Measurements from ENCODE around the gene MTUS2.
"Not testable (repeated sequence)": the region's sequence is repeated elsewhere in the genome, so short reads cannot be mapped to it uniquely, and the experiment has no call there.

MTUS2 gene

DNA sequence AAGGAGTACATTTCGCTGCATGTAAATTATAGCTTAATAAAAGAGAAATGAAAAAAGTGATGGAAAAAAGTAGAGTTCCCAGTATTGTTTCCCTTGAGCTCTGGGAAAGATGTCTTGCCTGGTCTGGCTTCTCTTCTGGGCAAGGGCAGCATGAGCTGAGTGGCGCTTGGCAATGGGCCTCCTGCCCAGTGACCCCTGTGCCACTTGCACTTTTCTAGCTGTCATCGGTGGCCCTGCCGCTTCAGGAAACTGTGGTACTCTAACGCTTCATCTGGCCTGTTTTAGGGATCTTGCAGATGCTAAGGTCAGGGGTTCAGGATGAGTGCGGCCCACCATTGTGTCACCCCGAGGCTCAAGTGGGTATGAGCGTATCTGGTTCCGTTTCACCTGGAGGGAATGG lies 161.4 kb downstream of the MTUS2 start:
- no peak for TF ChIP-seq L3MBTL2 (conservative IDR thresholded peaks at IDR 0.05)
- TF ChIP-seq NFRKB (IDR thresholded peaks at IDR 0.05): no peak
- TF ChIP-seq BHLHE40 (IDR thresholded peaks at IDR 0.05; ENCODE audit: borderline replicate concordance): no peak
- no peak for TF ChIP-seq FOXK2 (IDR thresholded peaks at IDR 0.05)
- TF ChIP-seq ARNT (IDR thresholded peaks at IDR 0.05): no peak
- TF ChIP-seq SUZ12 (IDR thresholded peaks at IDR 0.05): no peak
- TF ChIP-seq TARDBP (IDR thresholded peaks at IDR 0.05): no peak
- no peak for TF ChIP-seq CTBP1 (IDR thresholded peaks at IDR 0.05; ENCODE audit: borderline replicate concordance)
- no peak for TF ChIP-seq FOXA1 (IDR thresholded peaks at IDR 0.05)
- no peak for TF ChIP-seq HDGF (IDR thresholded peaks at IDR 0.05; ENCODE audit: borderline replicate concordance)
- ChIA-PET POLR2A (no interaction called here), CTCF (no interaction called here)
- DNase-seq (ENCODE audit: extremely low spot score): no peak

DNA sequence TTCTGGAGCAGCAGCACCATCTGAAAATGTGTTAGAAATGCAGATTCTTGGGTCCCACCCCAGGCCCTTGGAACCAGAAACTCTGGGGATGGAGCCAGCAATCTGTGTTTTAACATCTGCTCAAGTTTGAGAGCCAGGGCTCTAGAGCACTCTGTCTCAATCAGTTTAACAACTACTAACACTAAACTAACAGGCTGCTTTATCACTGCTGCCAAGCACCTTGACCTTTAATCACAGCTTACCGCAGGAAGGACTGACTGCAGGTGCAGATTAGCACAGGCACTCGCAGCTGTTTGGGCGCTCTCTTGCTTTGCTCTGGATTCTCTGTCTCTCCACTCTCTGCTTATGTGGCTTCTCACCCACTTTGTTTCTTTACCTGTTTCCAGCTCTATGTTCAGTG lies 163.5 kb downstream of the MTUS2 start:
- TF ChIP-seq ARNT (IDR thresholded peaks at IDR 0.05) (no peak), L3MBTL2 (conservative IDR thresholded peaks at IDR 0.05) (no peak), LEF1 (IDR thresholded peaks at IDR 0.05; ENCODE audit: borderline replicate concordance) (no peak), FOXA1 (IDR thresholded peaks at IDR 0.05) (no peak), SUZ12 (IDR thresholded peaks at IDR 0.05) (no peak), ZNF384 (IDR thresholded peaks at IDR 0.05) (no peak)
- CTCF ChIA-PET: no interaction called here
- no peak for DNase-seq (ENCODE audit: extremely low spot score)
- POLR2A ChIA-PET: no interaction called here

DNA sequence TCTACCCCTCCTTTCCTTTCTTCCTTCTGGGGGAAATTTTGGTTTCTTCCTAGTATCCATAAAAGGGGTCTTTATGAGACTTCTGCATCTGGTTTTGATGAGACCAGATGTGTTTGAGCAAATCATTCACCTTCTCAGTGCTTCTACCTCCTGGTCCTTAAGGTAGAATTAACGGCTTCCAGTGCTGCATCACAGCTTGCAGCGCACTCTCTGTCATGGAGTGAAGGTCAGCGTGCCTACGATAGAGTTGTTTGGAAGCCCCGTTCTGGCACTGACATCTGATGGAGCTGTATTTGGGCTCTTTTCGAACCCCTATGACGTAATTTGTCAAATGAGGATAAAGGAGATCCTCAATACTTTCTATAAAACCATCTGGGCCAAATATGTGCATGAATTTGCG lies 164.2 kb downstream of the MTUS2 start:
- ChIA-PET CTCF (no interaction called here), POLR2A (no interaction called here)
- TF ChIP-seq, protein P1, sequence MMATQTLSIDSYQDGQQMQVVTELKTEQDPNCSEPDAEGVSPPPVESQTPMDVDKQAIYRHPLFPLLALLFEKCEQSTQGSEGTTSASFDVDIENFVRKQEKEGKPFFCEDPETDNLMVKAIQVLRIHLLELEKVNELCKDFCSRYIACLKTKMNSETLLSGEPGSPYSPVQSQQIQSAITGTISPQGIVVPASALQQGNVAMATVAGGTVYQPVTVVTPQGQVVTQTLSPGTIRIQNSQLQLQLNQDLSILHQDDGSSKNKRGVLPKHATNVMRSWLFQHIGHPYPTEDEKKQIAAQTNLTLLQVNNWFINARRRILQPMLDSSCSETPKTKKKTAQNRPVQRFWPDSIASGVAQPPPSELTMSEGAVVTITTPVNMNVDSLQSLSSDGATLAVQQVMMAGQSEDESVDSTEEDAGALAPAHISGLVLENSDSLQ (IDR thresholded peaks at IDR 0.05): no peak
- TF ChIP-seq ZNF384 (IDR thresholded peaks at IDR 0.05) (no peak), NFRKB (IDR thresholded peaks at IDR 0.05) (no peak), ELF4 (IDR thresholded peaks at IDR 0.05) (no peak), SUZ12 (IDR thresholded peaks at IDR 0.05) (no peak), FOXM1 (IDR thresholded peaks at IDR 0.05; ENCODE audit: borderline replicate concordance) (no peak), FOXA1 (IDR thresholded peaks at IDR 0.05) (no peak), L3MBTL2 (conservative IDR thresholded peaks at IDR 0.05) (no peak), SP1 (IDR thresholded peaks at IDR 0.05) (no peak), HDGF (IDR thresholded peaks at IDR 0.05; ENCODE audit: borderline replicate concordance) (no peak), CTBP1 (IDR thresholded peaks at IDR 0.05; ENCODE audit: borderline replicate concordance) (no peak), FOXK2 (IDR thresholded peaks at IDR 0.05) (no peak), TARDBP (IDR thresholded peaks at IDR 0.05) (no peak), LEF1 (IDR thresholded peaks at IDR 0.05; ENCODE audit: borderline replicate concordance) (no peak), BHLHE40 (IDR thresholded peaks at IDR 0.05; ENCODE audit: borderline replicate concordance) (no peak)
- DNase-seq (ENCODE audit: extremely low spot score): no peak

DNA sequence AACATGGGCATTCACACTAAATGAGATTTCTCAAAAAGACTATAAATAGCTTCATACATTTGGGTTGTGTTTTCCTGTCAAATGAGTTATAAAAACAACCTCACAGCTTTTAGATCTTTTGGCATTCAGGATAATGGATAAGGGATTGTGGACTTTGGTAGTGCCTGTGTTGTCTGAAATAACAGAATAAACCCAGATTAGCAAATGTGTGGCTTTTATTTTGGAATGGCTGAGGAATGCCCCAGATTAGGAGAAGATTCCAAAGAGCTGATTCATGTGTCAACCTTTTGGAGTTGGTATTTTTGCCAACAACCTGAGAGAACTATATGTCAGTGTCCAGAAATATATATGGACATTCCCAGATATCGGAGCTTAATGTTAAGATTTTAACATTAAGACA lies 164.7 kb downstream of the MTUS2 start:
- ChIA-PET POLR2A (no interaction called here), CTCF (no interaction called here)

DNA sequence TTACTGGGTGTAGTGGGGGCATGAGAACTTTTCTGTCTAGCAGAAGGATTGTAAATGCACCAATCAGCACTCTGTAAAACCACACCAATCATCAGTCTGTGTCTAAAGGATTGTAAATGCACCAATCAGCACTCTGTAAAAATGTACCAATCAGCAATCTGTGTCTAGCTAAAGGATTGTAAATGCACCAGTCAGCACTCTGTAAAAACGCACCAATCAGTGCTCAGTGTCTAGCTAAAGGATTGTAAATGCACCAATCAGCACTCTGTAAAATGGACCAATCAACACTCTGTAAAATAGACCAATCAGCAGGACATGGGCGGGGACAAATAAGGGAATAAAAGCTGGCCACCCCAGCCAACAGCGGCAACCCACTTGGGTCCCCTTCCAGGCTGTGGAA lies 170.2 kb downstream of the MTUS2 start:
- POLR2A ChIA-PET; DNase-seq (ENCODE audit: extremely low spot score); CTCF ChIA-PET: not testable (repeated sequence)

More for the DNA sequence above, 164.7 kb downstream of the MTUS2 start:
- no peak for DNase-seq (ENCODE audit: extremely low spot score)
- no peak for TF ChIP-seq FOXM1 (IDR thresholded peaks at IDR 0.05; ENCODE audit: borderline replicate concordance)
- TF ChIP-seq NFRKB (IDR thresholded peaks at IDR 0.05): no peak
- no peak for TF ChIP-seq LEF1 (IDR thresholded peaks at IDR 0.05; ENCODE audit: borderline replicate concordance)
- TF ChIP-seq SUZ12 (IDR thresholded peaks at IDR 0.05): no peak
- TF ChIP-seq L3MBTL2 (conservative IDR thresholded peaks at IDR 0.05): no peak
- no peak for TF ChIP-seq FOXA1 (IDR thresholded peaks at IDR 0.05)
- TF ChIP-seq, protein P1 (IDR thresholded peaks at IDR 0.05): no peak

DNA sequence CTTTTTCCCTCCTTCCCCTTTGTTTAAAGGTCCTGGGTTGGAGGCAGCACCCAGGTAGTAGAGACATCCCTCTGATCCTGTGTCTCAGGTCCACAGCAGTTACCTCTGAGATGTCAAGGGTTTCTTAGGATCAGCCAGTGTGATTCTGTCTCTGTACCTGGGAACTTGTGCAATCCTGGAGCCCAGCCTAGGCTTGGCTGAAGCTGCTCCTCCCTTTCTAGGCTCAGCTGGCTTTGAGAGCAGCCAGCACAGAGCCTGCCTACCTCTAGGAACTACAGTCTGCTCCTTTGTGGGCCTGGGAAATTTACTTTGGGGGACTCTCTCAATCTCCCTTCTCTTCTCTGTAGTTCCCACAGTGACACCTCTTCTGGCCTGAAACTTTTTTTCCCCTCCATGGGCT lies 171.6 kb downstream of the MTUS2 start:
- CTCF ChIA-PET: interaction anchor here (0.7 kb wide), 1 partner anchor 13 kb away, joined by 7 read pairs; no protein-coding TSS in a partner anchor

DNA sequence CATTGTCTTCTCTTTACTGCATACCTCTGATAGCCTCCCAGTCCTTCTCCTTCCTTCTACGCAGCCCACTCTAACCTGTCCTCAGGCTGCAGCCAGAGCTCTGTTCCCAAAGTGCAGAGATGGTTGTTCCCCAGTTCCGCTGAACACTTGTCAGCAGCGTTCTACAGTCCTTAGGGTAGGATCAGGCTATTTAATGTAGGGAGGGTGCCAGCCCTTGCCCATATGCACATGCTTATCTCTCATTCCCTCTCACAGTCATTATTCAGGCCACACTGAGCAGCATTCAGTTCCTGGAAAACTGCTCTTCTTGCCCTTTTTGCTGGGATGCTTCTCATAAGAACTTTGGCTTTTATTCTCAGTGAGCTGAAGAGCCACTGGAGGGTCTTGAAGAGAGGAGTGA lies 180.7 kb downstream of the MTUS2 start:
- DNase-seq (ENCODE audit: extremely low spot score): no peak
- no peak for TF ChIP-seq ELF4 (IDR thresholded peaks at IDR 0.05)
- no peak for TF ChIP-seq L3MBTL2 (conservative IDR thresholded peaks at IDR 0.05)
- TF ChIP-seq, protein P1 (IDR thresholded peaks at IDR 0.05): no peak
- no peak for TF ChIP-seq NFRKB (IDR thresholded peaks at IDR 0.05)
- TF ChIP-seq SUZ12 (IDR thresholded peaks at IDR 0.05): no peak
- TF ChIP-seq TARDBP (IDR thresholded peaks at IDR 0.05): no peak
- no peak for TF ChIP-seq HDGF (IDR thresholded peaks at IDR 0.05; ENCODE audit: borderline replicate concordance)
- no peak for TF ChIP-seq SP1 (IDR thresholded peaks at IDR 0.05)
- ChIA-PET POLR2A (no interaction called here), CTCF (no interaction called here)

More for the DNA sequence above, 171.6 kb downstream of the MTUS2 start:
- POLR2A ChIA-PET: no interaction called here
- no peak for DNase-seq (ENCODE audit: extremely low spot score)
- TF ChIP-seq HDGF (IDR thresholded peaks at IDR 0.05; ENCODE audit: borderline replicate concordance) (no peak), FOXA1 (IDR thresholded peaks at IDR 0.05) (no peak), SUZ12 (IDR thresholded peaks at IDR 0.05) (no peak), LEF1 (IDR thresholded peaks at IDR 0.05; ENCODE audit: borderline replicate concordance) (no peak), BHLHE40 (IDR thresholded peaks at IDR 0.05; ENCODE audit: borderline replicate concordance) (no peak), ELF4 (IDR thresholded peaks at IDR 0.05) (no peak), FOXK2 (IDR thresholded peaks at IDR 0.05) (no peak), ZNF384 (IDR thresholded peaks at IDR 0.05) (no peak), L3MBTL2 (conservative IDR thresholded peaks at IDR 0.05) (no peak)

Measured in HEK293T (cell line).